Sigmoid colon (tissue), 3 donors: ENCODE results near the gene CAPN2.

Source experiments
- POLR2A ChIP-seq, 2 donors: fragments of 450-650 bp; IDR thresholded peaks; one replicate each; pipeline ENCODE4 v1.6.1; 2016; ENCODE audit warnings: antibody characterized with exemption in 2 of 2, mild to moderate bottlenecking in 2 of 2, moderate library complexity in 2 of 2
- TF ChIP-seq, protein P1 (sequence below), 4 experiments: fragments of 450-650 bp in 3 of 4; fragments of 200-600 bp in 1 of 4; IDR thresholded peaks; one replicate each; pipeline ENCODE4 v1.5.1; 2016 to 2019; ENCODE audit warnings: antibody characterized with exemption in 4 of 4, mild to moderate bottlenecking in 3 of 4, moderate library complexity in 2 of 4

DNA sequence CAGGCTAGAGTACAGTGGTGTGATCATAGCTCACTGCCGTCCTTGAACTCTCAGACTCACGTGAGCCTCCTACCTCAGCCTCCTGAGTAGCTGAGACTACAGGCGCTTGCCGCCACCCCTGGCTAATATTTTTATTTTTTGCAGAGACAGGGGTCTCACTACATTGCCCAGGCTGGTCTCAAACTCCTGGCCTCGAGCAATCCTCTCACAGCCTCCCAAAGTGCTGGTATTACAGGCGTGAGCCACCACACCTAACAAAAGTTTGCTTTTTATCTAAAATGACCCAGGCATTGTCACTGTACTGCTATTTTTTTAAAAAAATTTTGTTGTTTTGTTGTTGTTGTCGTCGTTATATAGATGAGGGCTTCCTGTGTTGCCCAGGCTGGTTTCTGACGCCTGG, 46.4 kb downstream of the CAPN2 start:
- TF ChIP-seq POLR2A (IDR thresholded peaks at IDR 0.05), result no peak
- TF ChIP-seq, protein P1, sequence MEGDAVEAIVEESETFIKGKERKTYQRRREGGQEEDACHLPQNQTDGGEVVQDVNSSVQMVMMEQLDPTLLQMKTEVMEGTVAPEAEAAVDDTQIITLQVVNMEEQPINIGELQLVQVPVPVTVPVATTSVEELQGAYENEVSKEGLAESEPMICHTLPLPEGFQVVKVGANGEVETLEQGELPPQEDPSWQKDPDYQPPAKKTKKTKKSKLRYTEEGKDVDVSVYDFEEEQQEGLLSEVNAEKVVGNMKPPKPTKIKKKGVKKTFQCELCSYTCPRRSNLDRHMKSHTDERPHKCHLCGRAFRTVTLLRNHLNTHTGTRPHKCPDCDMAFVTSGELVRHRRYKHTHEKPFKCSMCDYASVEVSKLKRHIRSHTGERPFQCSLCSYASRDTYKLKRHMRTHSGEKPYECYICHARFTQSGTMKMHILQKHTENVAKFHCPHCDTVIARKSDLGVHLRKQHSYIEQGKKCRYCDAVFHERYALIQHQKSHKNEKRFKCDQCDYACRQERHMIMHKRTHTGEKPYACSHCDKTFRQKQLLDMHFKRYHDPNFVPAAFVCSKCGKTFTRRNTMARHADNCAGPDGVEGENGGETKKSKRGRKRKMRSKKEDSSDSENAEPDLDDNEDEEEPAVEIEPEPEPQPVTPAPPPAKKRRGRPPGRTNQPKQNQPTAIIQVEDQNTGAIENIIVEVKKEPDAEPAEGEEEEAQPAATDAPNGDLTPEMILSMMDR (IDR thresholded peaks at IDR 0.05), result no peak
